LHCN-M2 (cell line): ENCODE results near the gene METTL22. TPM values are rescaled to one million over a fixed set of nuclear protein-coding genes. Genes with fewer than 3 reads are reported as not detected.
A peak's percentile ranks its signal among the peaks of the same experiment; 100 is the strongest.

Source experiments
- DNase-seq: peaks from one replicate; pipeline ENCODE4 v3.0.0-alpha.2; 2012; ENCODE audit warnings: low read depth
- total RNA-seq: library from RNA; depleted of rRNA; stranded (reverse); fragments of >200 nt; gene quantifications from 2 replicates; pipeline ENCODE4 v1.2.3, GENCODE V29; 2014

METTL22 gene
- total RNA-seq, 1 experiment from 2014 or later: 17.1 TPM

DNA sequence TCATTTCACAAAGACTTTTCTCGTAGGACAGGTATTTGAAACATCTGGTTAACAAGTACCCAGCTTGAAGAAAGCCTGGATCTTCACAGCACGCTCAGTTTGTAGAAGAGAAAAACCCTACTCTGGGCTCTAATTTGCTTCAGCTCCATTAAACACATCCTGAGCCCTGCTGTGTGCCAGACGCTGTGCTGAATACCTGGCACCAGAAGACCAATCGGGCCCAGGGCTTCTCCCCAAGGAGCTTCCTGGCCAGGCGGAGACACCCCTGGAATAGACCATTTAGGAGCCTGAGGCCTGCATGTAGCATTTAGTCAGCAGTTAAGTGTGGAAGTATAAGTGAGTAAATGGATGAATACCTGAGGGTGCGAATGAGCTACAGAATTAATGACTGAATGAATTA, 44.0 kb downstream of the METTL22 start:
- DNase-seq: no peak

DNA sequence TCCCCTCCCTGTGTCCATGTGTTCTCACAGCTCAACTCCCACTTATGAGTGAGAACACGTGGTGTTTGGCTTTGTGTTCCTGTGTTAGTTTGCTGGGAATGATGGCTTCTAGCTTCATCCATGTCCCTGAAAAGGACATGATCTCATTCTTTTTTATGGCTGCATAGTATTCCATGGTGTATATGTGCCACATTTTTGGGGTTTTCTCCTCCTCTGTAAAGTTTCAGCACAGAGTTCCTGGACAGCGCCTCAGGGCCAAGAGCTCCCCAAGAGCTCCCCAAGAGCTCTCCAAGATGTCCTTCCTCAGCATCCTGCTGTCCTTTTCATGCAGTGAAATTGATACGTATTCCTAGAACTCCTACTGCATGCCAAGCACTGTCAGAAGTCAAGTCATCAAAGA, 46.0 kb downstream of the METTL22 start:
- no peak for DNase-seq

DNA sequence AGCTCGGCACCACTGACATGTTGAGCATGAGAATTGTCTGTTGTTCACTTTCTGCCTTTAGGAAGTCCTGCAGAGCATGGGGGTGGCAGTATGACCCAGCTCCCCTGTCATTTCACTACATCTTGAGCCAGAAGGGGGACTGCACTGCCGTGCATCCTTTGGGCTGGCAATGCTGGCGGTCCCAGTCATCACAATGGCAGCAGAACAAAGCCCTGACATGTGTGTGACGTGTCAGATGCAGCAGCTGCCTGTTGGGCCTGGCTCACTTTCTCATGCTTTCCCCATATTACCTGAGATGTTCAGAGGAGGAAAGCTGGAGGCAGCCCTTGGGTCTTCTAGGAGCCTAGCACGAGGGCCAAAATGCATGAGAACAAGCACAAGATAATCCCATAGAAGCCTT, 46.6 kb downstream of the METTL22 start:
- no peak for DNase-seq

DNA sequence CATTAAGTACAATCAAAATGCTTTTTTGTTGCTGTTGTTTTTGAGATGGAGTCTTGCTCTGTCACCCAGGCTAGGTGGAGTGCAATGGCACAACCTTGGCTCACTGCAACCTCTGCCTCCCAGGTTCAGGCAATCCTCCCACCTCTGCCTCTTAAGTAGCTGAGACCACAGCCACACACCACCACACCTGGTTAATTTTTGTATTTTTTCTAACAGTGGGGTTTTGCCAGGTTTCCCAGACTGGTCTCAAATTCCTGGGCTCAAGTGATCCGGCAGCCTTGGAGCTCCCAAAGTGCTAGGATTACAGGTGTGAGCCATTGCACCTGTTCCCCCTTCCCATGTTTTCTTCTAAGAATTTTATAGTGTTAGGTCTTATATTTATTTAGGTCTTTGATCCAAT, 48.0 kb downstream of the METTL22 start:
- no peak for DNase-seq

DNA sequence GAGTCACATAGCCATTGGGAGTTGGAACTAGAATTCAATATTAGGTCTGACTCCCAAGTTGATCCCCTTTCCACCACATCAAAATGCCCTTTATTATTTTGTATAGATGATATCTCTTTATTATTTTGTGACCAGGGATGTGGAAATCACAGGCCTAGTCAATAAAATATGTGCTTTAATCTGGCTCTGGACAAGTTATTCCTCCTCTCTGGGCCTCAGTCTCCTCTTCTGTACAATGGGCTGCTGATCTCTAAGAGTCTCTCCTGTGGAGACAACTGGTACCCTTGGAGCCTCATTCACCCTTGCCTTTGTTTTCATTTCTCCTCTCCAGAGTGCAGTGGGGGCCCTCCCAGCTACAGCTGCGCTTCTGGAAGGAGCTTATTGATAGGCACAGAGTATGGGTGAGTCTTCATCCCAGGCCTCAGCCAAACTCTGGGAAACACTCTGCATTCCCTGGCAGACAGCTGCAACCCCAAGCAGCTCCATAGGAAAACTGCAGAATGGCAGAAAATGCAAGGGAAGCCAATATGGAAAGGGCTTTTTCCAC, 48.6 kb downstream of the METTL22 start:
- DNase-seq: no peak

DNA sequence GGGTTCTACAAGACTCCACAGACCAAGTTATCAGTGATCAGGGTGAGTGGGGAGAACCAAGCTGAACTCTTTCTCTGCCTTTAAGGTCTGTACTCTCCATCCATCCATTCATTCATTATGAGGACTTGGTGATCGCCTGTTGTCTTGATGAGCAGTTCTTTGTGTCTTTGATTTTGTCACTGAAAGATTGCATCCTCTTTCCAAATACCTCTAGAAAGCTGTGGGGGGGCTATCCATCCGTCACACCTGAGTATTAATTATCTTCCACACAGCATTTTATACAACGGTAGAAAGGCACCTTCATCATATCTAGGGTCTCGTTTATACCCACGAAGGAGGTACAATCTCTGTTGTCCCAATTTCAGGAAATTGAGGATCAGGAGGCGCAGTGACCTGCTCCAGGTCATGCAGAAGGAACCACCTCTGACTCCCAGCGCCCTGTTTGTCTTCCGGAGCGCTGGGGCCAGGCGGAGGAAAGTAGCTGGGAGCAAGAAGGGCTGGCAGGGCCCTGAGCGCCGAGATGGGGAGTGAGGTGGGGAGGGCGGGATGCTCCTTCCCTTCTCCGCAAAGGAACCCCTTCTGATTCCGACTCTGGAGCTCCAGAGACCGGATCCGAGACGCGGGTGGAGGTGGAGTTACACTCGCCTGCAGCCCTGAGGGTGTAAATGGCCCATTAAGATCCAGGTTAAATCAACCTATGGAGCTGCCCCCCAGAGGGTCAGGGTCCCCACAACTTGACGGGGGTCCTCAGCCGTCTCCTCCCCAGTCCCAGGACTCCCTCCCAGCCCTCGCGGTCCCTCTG, 52.3 kb downstream of the METTL22 start:
- no peak for DNase-seq

DNA sequence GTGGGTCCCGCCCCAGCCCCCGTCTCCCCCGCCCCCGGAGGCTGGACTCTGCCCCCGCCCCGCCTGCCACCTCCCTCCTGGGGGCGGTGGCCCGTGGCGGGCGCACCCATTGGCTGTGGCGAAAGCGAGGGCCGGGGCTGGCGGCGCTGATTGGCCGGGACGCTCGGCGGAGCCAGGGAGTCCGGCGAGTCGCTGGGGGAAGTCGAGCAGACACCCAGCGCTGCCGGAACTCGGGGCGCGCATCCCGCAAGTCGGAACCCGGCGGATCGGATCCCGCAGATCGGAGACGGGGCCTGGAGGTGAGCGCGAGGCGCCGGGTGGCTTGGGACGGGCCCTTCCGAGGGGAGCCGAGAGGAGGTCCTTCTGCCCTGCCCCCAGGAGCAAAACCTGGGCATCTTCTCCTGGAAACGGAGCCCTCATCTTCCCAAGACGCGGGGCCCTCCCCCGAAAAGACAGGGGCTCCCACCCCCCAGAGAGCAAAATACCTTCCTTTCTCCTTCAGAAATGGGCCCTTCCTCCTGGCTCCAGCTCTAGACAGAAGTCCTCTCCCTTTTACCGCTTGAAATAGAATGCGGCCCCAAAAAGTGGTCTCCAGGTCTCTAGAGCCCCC, 53.0 kb downstream of the METTL22 start, which contains the start of gene ABAT:
Gene ABAT, plus strand, starts transcription at position 205 of the 610 bp plus-strand sequence. CDS start 61,123 bp downstream, outside the sequence.
- peak; percentile 53 for DNase-seq

DNA sequence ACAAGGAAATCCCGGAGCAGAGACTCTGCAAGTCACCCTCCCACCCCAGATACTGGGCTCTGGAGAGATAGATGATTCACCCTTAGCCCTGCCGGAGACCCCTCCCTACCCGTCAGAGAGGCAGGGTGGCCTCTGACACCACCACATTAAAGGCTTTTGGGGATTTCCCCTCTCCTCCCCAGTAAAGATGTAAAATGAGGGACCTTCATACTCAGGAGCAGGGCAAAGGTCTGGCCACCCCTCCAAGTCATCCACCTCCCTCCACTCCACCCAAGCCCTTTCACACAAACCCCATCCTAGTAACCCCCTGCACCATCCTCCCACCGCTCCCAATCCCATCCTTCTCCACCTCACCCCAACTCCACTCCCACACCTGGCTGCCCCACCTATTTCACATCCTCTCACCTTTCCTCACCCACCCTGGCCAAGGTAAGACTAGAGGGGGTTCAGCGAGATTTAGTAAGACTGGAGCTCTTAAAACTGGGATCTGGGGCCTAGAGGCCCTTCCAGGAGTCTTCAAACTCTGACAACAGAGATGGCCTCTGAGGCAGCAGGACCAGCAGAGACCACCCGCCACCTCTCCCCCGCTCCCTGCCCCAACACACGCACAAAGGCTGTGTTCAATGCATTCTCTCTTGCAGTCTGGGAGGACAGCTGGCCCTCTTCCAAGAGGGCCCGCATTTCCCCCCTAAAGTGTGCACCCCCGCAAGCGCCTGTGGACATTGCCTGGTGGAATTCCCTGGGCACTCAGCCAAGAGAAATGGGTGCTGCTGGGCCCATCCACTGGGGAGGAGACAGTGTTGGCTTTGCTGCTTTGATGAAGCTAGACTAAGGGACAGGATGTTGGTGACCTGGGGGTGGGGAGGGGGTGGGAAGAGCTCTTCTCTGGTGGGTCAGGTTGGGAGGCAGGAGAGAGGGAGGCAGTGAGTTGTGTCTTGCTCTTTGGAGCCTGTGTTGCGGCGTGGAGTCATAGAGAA, 54.0 kb downstream of the METTL22 start:
- DNase-seq: no peak

DNA sequence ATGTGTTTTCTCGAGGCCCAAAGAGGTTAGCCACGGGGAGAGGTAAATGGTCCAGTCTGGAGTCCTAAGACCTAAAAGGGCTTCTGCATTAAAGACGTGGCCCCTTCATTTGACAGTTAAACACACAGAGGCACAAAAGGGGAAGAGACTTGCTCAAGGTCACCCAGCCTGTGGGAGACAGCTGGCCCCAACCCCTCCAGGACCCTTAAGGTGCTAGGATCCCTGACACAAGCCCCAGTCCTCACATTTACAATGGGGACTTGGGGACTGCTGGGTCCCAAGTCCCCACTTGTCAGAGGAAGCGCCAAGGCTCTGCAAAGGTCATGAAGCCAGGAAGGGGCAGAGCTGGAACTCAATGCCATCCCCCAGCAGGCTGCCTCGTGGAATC, 54.7 kb downstream of the METTL22 start:
- no peak for DNase-seq

DNA sequence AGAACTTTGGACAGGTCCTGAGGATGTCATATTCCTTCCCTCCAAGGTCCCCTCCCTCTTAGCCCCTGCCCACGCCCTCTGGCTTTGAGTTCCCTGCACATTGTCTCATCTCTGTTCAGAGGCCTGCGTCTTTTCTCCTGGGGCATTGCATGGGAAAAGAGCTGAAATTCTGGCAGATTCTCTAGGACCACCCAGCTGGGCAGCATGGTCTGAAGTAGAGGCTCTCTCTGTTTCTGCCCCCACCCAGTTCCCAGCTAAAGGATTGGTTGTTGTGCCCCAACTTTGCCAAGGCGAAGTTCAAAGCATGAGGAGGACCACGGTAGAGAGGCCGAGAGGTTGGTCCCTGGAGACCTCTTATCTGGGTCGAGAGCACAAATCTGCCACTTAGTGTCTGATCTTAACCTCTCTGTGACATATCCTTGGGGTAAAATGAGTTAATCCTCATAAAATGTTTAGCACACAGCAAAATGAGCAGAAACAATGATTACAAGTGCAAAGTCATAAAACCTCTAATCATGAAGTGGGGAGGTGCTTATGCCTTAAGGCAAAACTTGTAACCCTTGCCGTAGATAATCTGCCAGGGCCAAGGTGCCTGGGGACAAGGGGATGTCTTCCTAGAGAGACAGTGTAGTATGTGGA, 55.4 kb downstream of the METTL22 start:
- no peak for DNase-seq

DNA sequence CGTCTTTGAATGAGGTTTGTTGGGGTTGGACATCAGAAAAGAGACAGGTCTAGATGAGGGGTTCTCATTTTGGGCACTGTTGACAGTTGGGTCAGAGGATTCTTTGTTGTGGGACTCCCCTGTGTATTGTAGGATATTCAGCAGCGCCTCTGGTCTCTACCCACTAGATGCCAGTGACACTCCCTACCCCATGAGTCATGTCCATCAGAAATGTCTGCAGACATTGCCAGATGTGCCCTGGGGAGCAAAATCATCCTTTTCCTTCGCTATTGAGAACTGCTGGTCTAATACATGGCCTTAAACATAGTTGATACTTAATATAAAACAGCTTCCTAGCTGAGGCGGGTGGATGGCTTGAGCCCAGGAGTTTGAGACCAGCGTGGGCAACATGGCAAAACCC, 56.0 kb downstream of the METTL22 start:
- peak; percentile 48 for DNase-seq

DNA sequence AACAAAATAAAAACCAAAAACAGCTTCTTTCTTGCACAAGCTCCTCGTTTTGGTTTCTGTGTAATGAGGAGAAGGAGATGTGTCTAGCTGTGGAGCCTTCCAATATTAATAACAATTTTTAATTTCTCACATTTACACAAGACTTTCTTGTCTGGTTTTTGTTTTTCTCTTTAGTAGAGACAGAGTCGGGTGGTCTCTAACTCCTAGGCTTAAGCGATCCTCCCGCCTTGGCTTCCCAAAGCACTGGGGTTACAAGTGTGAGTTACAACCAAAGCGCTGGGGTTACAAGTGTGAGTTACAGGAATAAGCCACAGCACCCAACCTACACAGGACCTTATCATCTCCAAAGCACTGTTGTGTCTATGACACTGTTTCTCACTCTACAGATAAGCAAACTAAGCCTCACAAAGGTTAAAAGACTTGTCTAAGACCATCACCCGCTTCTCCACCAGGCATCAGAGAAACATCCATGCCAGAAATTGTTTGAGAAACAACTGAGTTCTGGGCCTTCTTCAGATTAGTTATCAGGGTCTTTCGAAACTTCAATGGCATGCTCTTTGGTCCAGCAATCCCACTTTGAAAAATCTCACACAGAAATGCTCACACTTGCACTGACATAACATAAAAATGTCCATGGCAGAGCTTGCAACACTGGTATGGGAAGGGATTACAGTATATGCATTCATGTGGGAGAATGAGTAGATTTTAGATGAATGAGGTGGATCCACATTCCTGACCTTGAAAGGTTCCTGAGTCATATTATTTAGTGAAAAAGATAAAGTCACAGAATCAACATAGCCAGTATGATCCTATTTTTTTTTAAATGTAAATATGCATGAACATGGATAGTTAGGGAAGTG, 56.8 kb downstream of the METTL22 start:
- peak; percentile 21 for DNase-seq

DNA sequence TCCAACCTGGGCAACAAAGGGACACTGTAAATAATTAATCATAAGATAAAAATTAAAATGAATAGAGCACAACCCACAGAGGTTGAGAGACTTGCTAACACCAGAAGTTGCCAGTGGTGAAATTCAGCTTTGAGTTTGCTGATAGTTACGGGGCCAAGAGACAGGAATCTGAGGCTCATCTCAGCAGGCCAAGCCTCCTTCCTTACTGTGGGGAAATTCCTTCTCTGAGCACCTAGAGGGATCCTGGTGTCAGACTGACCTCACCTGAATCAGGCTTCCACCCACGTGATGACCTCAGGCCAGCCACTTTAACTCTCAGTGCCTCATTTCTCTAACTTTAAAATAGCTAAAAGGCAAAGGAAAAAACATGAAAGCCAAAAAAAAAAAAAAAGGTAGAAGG, 57.7 kb downstream of the METTL22 start:
- no peak for DNase-seq

DNA sequence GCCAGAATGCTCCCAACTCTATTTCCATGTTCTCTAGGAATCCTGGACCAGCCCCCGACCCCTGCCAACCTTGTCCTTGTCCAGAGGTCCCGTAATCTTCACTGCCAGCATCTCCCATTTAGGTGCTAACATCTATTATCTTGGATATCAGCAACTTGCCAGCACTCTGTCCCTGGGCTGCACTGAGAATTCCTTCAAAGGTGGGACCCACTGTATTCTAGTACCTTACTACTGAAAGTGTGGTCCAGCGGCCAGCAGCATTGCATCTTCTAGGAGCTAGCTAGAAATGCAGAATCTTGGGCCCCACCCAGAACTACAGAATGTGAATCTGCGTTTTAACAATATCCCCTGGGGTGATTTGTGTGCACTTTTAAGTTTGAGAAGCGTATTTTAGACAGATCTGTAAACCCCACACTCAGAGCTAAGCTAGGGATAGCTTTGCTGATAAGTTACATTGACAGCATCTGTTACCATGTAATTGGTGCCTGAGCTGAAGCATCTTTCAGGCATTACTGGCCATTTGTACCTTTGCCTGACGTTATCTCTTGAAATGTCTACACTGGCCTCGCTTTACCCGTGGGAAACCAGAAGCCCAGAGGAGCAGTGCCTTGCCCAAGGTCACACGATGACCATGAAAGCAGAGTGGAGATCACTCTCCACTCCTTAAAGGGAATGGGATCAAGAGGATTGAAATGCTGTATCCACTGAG, 61.2 kb downstream of the METTL22 start:
- no peak for DNase-seq

DNA sequence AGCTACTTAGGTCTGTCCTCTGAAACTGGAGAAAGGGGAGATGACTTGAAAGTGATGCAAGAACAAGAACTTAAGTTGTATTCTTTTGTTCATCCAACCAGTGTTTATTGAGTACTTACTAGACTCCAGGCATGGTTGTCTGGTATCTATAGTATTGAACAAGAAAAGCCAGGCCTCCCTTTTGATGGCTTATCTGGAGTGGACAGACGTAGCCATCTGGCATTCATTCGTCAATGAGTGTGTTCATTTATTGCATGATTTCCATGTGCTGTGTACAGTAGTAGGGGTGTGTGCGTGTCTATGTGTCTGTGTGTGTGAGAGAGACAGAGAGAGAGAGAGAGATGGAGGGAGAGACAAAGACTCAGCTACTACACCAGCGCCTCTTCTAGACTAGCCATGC, 62.1 kb downstream of the METTL22 start:
- DNase-seq: no peak

DNA sequence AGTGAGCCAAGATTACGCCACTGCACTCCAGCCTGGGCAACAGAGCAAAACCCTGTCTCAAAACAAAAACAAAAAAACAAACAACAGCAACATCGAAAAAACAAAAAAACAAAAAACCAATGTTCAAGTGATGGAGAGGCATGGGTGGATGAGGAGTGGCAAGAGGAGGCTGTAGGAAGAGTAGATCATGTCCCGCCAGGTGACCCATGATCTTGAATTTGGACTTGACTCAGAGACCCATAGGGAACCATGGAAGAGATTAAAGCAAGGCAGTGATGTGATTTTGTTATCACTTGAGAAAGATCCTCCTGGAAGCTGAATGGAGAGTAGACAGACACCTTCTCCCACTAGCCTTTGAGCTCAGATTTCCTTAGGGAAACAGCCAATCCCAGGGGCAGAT, 64.1 kb downstream of the METTL22 start:
- no peak for DNase-seq

DNA sequence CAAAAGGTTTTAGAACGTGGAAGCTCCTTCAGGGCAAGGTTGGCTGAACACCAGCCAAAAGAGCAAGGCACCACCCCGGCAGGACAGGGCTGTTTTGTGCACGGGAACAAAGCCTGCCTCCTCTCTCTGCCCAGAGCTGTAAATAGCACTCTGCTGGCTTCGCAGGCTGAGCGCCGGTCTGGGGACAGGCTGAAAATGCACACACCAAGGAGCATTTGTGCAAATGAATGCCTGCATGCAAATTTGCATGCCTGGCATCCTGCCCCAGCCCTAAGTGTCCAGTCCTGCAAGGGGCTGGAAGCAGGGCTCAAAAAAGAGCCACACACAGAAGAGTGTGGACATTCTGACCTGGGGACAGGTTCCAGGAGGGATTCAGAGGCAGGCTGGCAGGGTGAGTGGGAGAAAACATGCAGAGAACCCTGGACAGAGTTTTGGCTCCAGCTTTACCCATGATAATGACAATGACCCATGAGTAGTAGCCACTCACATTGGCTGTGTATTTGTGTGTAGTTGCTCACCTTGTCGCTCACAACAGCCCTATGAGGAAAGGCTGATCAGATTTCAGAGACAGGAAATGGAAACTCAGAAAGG, 64.6 kb downstream of the METTL22 start:
- no peak for DNase-seq

DNA sequence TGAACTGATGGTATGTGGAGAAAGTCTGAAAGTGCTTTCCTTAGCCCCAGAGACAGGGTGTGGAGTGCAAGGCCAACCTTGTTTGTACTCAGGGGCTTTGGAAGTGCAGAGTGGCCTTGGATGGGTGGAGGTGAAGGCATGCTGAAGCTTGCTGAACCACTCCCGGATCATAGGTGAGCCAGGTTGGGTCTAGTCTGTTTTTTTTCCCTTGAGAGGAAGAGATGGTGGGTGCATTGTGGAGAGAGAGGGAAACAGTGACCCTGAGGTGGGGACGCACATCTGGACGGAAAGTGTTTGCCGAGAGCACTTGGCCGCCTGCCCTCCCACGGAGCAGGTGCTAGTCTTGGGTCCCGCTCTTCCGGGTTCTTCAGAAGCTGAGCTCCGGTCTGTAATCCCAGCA, 65.4 kb downstream of the METTL22 start:
- no peak for DNase-seq

DNA sequence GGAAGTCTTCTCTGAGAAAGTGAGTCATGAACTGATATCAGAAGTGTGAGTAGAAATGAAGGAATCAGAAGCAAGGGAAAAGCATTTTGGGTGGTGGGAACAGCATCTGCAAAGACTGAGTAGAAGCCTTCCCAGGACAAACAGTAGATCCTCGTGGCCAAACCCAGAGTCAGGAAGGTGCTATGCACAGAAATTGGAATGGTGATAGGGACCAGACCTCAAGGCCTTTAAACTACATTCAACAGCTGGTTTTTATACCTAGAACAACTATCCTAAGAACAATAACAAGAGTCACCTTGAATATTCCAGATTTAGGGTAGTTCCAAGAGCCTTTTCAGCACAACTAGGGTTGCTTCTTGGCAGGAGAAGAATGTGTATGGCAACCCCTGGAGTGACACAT, 68.2 kb downstream of the METTL22 start:
- no peak for DNase-seq
